Neutrophil (primary cell): ENCODE measurements around the gene PCSK2.

ENCODE experiments used
- H3K27ac ChIP-seq: fragments of 200-600 bp; sonication (generic); 2 replicates; pipeline ENCODE4 v1.5.1; 2016; ENCODE audit warnings: mild to moderate bottlenecking, moderate library complexity
- H3K27me3 ChIP-seq: fragments of 200-600 bp; sonication (generic); 2 replicates; pipeline ENCODE4 v1.6.0; 2016; ENCODE audit warnings: mild to moderate bottlenecking
- H3K36me3 ChIP-seq: fragments of 200-600 bp; sonication (generic); 2 replicates; pipeline ENCODE4 v1.5.1; 2017
- H3K4me1 ChIP-seq, 2 experiments: fragments of 200-600 bp in 1 of 2; sonication (generic) in 1 of 2; 1 replicate in 1 of 2; 2 replicates in 1 of 2; pipeline versions ENCODE4 v1.5.1 to v1.6.1; 2013 to 2016; ENCODE audit warnings: low read depth in 1 of 2, low read length in 1 of 2, mild to moderate bottlenecking in 1 of 2, moderate library complexity in 1 of 2; ENCODE audit not compliant: control insufficient read depth in 1 of 2, insufficient read depth in 1 of 2
- H3K4me3 ChIP-seq, 2 experiments: fragments of 200-600 bp in 1 of 2; sonication (generic) in 1 of 2; 1 replicate in 1 of 2; 2 replicates in 1 of 2; pipeline ENCODE4 v1.5.1; 2013 to 2016; ENCODE audit warnings: low read depth in 1 of 2, low read length in 1 of 2, mild to moderate bottlenecking in 1 of 2, moderate library complexity in 1 of 2
- H3K9me3 ChIP-seq: fragments of 200-600 bp; sonication (generic); 2 replicates; pipeline ENCODE4 v1.5.1; 2016
- TF ChIP-seq, protein P1 (sequence below): fragments of 200-600 bp; sonication (generic); IDR thresholded peaks from 2 replicates; pipeline ENCODE4 v1.5.1; 2016; ENCODE audit warnings: antibody characterized with exemption

Gene PCSK2

DNA sequence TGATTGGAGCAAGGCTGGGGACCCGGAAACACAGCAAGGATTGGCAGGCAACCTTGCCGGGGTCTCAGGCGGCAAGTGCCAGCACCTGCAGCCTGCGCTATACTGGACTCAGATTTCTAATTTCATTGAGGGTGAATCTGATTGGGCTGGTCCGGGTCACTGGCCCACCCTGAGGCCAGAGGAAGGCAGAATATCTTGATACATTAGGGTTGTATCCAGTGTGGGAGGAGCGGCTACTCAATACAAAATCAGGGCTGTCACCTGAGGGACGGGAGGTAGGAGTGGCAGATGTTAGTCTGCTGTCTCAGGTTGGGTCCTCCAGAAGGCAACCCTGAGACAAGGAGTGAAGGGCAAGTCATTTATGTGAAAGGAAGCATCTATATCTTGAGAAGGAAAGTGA is 263.7 kb downstream of the PCSK2 start:
- Histone ChIP-seq H3K4me3 (no peak overlapping the region), H3K27me3 (no peaks in the 10 kb centered on the region), H3K9me3 (no peaks in the 10 kb centered on the region), H3K27ac (no peak overlapping the region), H3K4me1 (no peaks in the 10 kb centered on the region), H3K36me3 (no peaks in the 10 kb centered on the region)
- TF ChIP-seq, protein P1, sequence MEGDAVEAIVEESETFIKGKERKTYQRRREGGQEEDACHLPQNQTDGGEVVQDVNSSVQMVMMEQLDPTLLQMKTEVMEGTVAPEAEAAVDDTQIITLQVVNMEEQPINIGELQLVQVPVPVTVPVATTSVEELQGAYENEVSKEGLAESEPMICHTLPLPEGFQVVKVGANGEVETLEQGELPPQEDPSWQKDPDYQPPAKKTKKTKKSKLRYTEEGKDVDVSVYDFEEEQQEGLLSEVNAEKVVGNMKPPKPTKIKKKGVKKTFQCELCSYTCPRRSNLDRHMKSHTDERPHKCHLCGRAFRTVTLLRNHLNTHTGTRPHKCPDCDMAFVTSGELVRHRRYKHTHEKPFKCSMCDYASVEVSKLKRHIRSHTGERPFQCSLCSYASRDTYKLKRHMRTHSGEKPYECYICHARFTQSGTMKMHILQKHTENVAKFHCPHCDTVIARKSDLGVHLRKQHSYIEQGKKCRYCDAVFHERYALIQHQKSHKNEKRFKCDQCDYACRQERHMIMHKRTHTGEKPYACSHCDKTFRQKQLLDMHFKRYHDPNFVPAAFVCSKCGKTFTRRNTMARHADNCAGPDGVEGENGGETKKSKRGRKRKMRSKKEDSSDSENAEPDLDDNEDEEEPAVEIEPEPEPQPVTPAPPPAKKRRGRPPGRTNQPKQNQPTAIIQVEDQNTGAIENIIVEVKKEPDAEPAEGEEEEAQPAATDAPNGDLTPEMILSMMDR, result no peak

DNA sequence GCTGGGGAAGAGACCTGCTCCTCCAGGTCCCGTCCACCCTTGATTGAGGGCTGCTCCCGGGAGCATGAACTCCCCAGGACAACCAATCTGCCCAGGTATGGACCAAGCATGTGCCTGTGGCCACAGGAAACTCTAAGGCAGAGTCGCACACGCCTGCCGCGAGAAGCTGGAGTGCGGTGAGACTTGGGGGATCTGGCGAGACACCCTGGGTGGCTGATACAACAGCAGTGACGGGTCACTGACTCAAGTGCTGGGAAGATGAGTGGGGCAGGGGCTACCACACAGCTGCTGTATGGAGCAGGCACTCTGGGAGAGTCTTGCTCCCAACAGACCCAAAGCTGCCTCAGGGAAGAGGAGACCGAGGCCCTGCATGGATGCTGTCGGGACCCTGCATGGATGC is 264.2 kb downstream of the PCSK2 start:
- H3K4me1 ChIP-seq, result no peaks in the 10 kb centered on the region
- H3K27ac ChIP-seq, result no peak overlapping the region
- H3K4me3 ChIP-seq, result no peak overlapping the region
- no peaks in the 10 kb centered on the region for H3K36me3 ChIP-seq
- no peaks in the 10 kb centered on the region for H3K9me3 ChIP-seq
- H3K27me3 ChIP-seq, result no peaks in the 10 kb centered on the region
- TF ChIP-seq, protein P1, result no peak

DNA sequence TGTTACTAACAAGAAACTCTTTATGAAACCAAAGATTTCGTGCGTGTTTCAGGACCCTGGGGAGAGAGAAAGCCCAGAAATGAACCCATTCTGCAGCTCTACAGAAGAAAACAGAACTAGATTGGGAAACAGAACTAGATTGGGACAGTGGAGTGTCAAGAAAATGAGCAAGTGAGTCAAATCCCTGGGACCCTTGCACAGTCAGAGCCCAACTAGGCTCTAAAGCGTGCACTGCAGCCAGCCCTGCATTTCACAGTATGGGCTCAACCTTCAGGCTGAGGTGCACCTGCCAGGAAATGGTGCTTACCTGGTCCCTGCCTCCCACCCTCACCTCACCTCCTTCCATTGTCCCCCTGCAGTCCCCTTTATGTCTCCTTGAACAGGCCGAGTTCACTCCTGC is 264.6 kb downstream of the PCSK2 start:
- Histone ChIP-seq H3K27me3 (no peaks in the 10 kb centered on the region), H3K36me3 (no peaks in the 10 kb centered on the region), H3K4me3 (no peak overlapping the region), H3K9me3 (no peaks in the 10 kb centered on the region), H3K27ac (no peak overlapping the region), H3K4me1 (no peaks in the 10 kb centered on the region)
- TF ChIP-seq, protein P1, result no peak

DNA sequence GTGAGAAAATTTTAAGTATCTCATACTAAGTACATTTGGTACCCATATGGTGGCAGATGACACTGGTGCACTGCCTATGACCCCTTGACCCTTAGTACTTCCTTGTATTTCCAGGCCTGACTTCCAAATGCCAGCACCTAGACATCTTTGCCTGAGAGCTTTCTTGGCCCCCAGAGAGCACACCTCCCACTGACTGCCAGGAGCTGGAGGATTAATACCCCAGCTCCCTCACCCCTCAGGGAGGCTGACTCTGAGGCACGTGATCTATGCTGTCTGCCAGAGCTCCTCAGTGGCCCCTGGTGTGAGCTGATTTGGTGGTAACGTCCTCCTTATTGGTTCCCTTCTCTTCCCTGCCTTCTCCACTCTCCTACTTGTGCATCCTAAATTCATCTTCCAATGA is 266.3 kb downstream of the PCSK2 start:
- H3K9me3 ChIP-seq, result no peaks in the 10 kb centered on the region
- H3K4me1 ChIP-seq, result no peaks in the 10 kb centered on the region
- no peaks in the 10 kb centered on the region for H3K36me3 ChIP-seq
- no peak overlapping the region for H3K27ac ChIP-seq
- no peaks in the 10 kb centered on the region for H3K27me3 ChIP-seq
- TF ChIP-seq, protein P1, result no peak
- H3K4me3 ChIP-seq, result no peak overlapping the region

DNA sequence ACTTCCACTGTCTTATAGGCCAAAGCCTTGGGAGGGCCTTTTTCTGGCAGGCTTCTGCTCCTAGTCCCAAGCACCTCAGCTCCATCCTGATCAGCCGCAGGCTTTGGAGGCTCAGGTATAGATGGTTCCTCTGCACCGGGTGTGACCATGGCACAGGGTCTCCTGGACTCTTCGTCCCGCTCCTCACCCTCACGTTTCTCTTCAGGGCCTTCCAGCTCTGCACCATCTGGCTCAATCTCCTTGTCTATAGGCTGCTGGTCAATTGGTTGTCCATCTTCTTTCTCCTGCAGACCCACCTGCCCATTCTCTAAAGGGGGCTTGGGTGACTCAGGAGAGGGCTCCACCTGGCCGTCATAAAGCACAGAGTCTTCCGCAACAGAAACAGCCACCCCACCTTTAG is 267.4 kb downstream of the PCSK2 start:
- Histone ChIP-seq H3K36me3 (no peaks in the 10 kb centered on the region), H3K4me3 (no peak overlapping the region), H3K9me3 (no peaks in the 10 kb centered on the region), H3K4me1 (no peaks in the 10 kb centered on the region), H3K27ac (no peak overlapping the region), H3K27me3 (no peaks in the 10 kb centered on the region)
- TF ChIP-seq, protein P1, result no peak

DNA sequence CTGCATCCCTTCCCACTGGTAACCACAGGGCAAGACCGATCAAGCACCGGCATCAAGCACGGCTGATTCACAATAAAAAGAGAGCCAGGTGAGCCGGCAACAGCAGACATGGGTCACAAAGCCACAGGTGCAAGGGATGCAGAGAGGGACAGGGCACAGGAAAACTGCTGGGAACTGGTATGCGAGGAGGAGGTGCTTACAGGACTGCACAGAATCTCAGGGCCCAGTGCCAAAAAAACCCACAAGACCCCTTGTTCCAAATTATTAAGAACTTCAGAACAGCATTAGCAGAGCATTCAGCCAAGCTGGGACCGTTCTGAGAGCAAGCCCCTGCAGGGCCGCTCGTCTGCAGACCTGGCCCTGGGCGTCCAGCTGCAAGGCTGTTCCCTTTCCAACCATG is 269.0 kb downstream of the PCSK2 start:
- no peak overlapping the region for H3K4me3 ChIP-seq
- no peaks in the 10 kb centered on the region for H3K27me3 ChIP-seq
- H3K9me3 ChIP-seq, result no peaks in the 10 kb centered on the region
- no peaks in the 10 kb centered on the region for H3K4me1 ChIP-seq
- TF ChIP-seq, protein P1, result no peak
- H3K27ac ChIP-seq, result no peak overlapping the region
- no peaks in the 10 kb centered on the region for H3K36me3 ChIP-seq
